Liver (tissue), 9 donors: Measurements from ENCODE around the gene RIOK1. TPM values are rescaled to one million over a fixed set of nuclear protein-coding genes. Genes with fewer than 3 reads are reported as not detected.

Source experiments
- DNase-seq: peaks from one replicate; pipeline ENCODE4 v3.0.0-alpha.2; 2017; ENCODE audit warnings: low spot score
- H3K27ac ChIP-seq, 2 donors: one replicate each; pipeline ENCODE4 v1.7.0; 2013; ENCODE audit warnings: inconsistent platforms in 2 of 2, low read length in 2 of 2, control low read depth in 1 of 2, low read depth in 1 of 2, mild to moderate bottlenecking in 1 of 2
- H3K27me3 ChIP-seq, 4 donors: one replicate each; pipeline versions ENCODE4 v1.6.1 to v1.7.0; 2013; ENCODE audit warnings: low read length in 3 of 4, inconsistent platforms in 1 of 4, mild to moderate bottlenecking in 1 of 4, moderate library complexity in 1 of 4; ENCODE audit not compliant: control insufficient read depth in 4 of 4, insufficient read depth in 4 of 4
- H3K36me3 ChIP-seq, 4 donors: one replicate each; pipeline versions ENCODE4 v1.6.1 to v1.7.0; 2013; ENCODE audit warnings: low read length in 3 of 4, mild to moderate bottlenecking in 3 of 4, low read depth in 1 of 4, moderate library complexity in 1 of 4; ENCODE audit not compliant: control insufficient read depth in 4 of 4, insufficient read depth in 3 of 4
- H3K4me1 ChIP-seq, 4 donors: one replicate each; pipeline versions ENCODE4 v1.6.1 to v1.7.0; 2013; ENCODE audit warnings: low read length in 3 of 4, mild to moderate bottlenecking in 3 of 4, moderate library complexity in 1 of 4; ENCODE audit not compliant: control insufficient read depth in 4 of 4, insufficient read depth in 4 of 4
- H3K4me3 ChIP-seq, 3 donors: one replicate each; pipeline versions ENCODE4 v1.6.1 to v1.7.0; 2013; ENCODE audit warnings: low read length in 3 of 3, control low read depth in 1 of 3, low read depth in 1 of 3, mild to moderate bottlenecking in 1 of 3
- H3K9ac ChIP-seq, 2 donors: one replicate each; pipeline ENCODE4 v1.7.0; 2013; ENCODE audit warnings: low read length in 2 of 2, mild to moderate bottlenecking in 2 of 2, moderate library complexity in 2 of 2, control low read depth in 1 of 2, low read depth in 1 of 2
- H3K9me3 ChIP-seq, 4 donors: one replicate each; pipeline versions ENCODE4 v1.6.1 to v1.7.0; 2013; ENCODE audit warnings: low read length in 3 of 4; ENCODE audit not compliant: control insufficient read depth in 4 of 4
- ATF3 ChIP-seq: IDR thresholded peaks from 2 replicates; pipeline ENCODE4 v1.6.1; 2016; ENCODE audit warnings: antibody characterized with exemption
- CTCF ChIP-seq: fragments of 150-350 bp; IDR thresholded peaks from 2 replicates; pipeline ENCODE4 v1.5.1; 2017; ENCODE audit warnings: improper control_type of control experiment, low read depth, low read length; ENCODE audit not compliant: missing input control
- EGR1 ChIP-seq, 2 donors: IDR thresholded peaks; 2 replicates each; pipeline ENCODE4 v1.6.1; 2016 to 2018; ENCODE audit warnings: antibody characterized with exemption in 2 of 2, low read depth in 2 of 2
- FOXA1 ChIP-seq: IDR thresholded peaks from 2 replicates; pipeline ENCODE4 v1.6.1; 2016; ENCODE audit warnings: antibody characterized with exemption
- FOXA2 ChIP-seq: IDR thresholded peaks from 2 replicates; pipeline ENCODE4 v1.6.1; 2016; ENCODE audit warnings: antibody characterized with exemption
- GABPA ChIP-seq, 2 donors: IDR thresholded peaks in 1 of 2; conservative IDR thresholded peaks in 1 of 2; 2 replicates each; pipeline ENCODE4 v1.6.1; 2016; ENCODE audit warnings: antibody characterized with exemption in 2 of 2, mild to moderate bottlenecking in 1 of 2, moderate library complexity in 1 of 2
- HNF4A ChIP-seq, 2 donors: conservative IDR thresholded peaks; 2 replicates each; pipeline ENCODE4 v1.6.1; 2016; ENCODE audit warnings: antibody characterized with exemption in 2 of 2, mild to moderate bottlenecking in 2 of 2
- HNF4G ChIP-seq: IDR thresholded peaks from 2 replicates; pipeline ENCODE4 v1.6.1; 2016; ENCODE audit warnings: antibody characterized with exemption
- JUND ChIP-seq, 2 donors: IDR thresholded peaks; 2 replicates each; pipeline ENCODE4 v1.6.1; 2016; ENCODE audit warnings: antibody characterized with exemption in 2 of 2
- MAX ChIP-seq: IDR thresholded peaks from 2 replicates; pipeline ENCODE4 v1.6.1; 2016; ENCODE audit warnings: antibody characterized with exemption
- NR2F2 ChIP-seq: IDR thresholded peaks from 2 replicates; pipeline ENCODE4 v1.6.1; 2016; ENCODE audit warnings: antibody characterized with exemption
- RAD21 ChIP-seq, 2 donors: IDR thresholded peaks; 2 replicates each; pipeline ENCODE4 v1.6.1; 2016; ENCODE audit warnings: antibody characterized with exemption in 2 of 2, mild to moderate bottlenecking in 2 of 2
- REST ChIP-seq: IDR thresholded peaks from 2 replicates; pipeline ENCODE4 v1.6.1; 2016; ENCODE audit warnings: antibody characterized with exemption, mild to moderate bottlenecking
- RXRA ChIP-seq, 2 donors: IDR thresholded peaks; 2 replicates each; pipeline ENCODE4 v1.6.1; 2017 to 2018; ENCODE audit warnings: antibody characterized with exemption in 2 of 2, mild to moderate bottlenecking in 1 of 2
- SP1 ChIP-seq: IDR thresholded peaks from 2 replicates; pipeline ENCODE4 v1.6.1; 2018; ENCODE audit warnings: antibody characterized with exemption, mild to moderate bottlenecking
- TAF1 ChIP-seq: conservative IDR thresholded peaks from 2 replicates; pipeline ENCODE4 v1.6.1; 2016; ENCODE audit warnings: antibody characterized with exemption, mild to moderate bottlenecking
- YY1 ChIP-seq: IDR thresholded peaks from 2 replicates; pipeline ENCODE4 v1.6.1; 2016; ENCODE audit warnings: antibody characterized with exemption, mild to moderate bottlenecking
- ZBTB33 ChIP-seq: IDR thresholded peaks from 2 replicates; pipeline ENCODE4 v1.6.1; 2016; ENCODE audit warnings: antibody characterized with exemption
- WGBS: extraction: QIAGEN DNeasy Blood & Tissue Kit; methylation state at CpG from one replicate; pipeline ENCODE4 v1.1.7; 2013; 5-methylcytosine and 5-hydroxymethylcytosine counted together
- polyA plus RNA-seq, 2 donors: library from polyadenylated mRNA; stranded (reverse) in 1 of 2; unstranded in 1 of 2; fragments of 200-250 nt in 1 of 2; fragments of >200 nt in 1 of 2; fragmentation: Nextera tagmentation in 1 of 2; extraction: Ambion mirVana in 1 of 2; gene quantifications; one replicate each; pipeline versions ENCODE4 v1.2.1 to v1.2.3, GENCODE V29; 2013 to 2015
- total RNA-seq, 2 donors: library from RNA; depleted of rRNA; stranded (reverse); fragments of >200 nt; gene quantifications; one replicate each; pipeline ENCODE4 v1.2.3, GENCODE V29; 2014
- donor health status: healthy.
- donor health status: healthy.
- donor health status: healthy.
- donor health status: healthy.
- donor health status: healthy.

The RIOK1 gene
- total and polyA plus RNA-seq, 4 donors, result 4.8 to 10.0 (median 6.6) TPM

GRCh38 chr6:7409740-7410139, 20.1 kb downstream of the RIOK1 start:
- TF ChIP-seq FOXA1 (no peak), EGR1 (IDR thresholded peaks at IDR 0.05; ENCODE audit: low read depth in 2 of 2) (no peak), FOXA2 (no peak), YY1 (no peak), JUND (IDR thresholded peaks at IDR 0.05) (no peak), HNF4A (conservative IDR thresholded peaks at IDR 0.05) (no peak), ZBTB33 (no peak), MAX (no peak), REST (no peak)
- Histone ChIP-seq H3K4me1 (peaks cover 0 to 2% (median under 1%) of the 10 kb centered on the region in 4 donors), H3K9me3 (no peaks in the 10 kb centered on the region), H3K27ac (no peak overlapping the region), H3K36me3 (peaks cover 10 to 55% (median 37%) of the 10 kb centered on the region in 4 donors), H3K4me3 (no peak overlapping the region), H3K27me3 (no peaks in the 10 kb centered on the region), H3K9ac (no peak overlapping the region)
- 86% methylated on average over 6 of the region's 6 CpGs for WGBS
- no peak for DNase-seq

GRCh38 chr6:7410851-7411250, 21.2 kb downstream of the RIOK1 start:
- no peaks in the 10 kb centered on the region for H3K27me3 ChIP-seq
- no peak for DNase-seq
- no peak overlapping the region for H3K27ac ChIP-seq
- H3K4me3 ChIP-seq, result no peak overlapping the region
- WGBS, result 94% methylated on average over 4 of the region's 4 CpGs
- no peak overlapping the region for H3K9ac ChIP-seq
- H3K36me3 ChIP-seq, result peaks cover 12 to 61% (median 40%) of the 10 kb centered on the region in 4 donors
- no peaks in the 10 kb centered on the region for H3K9me3 ChIP-seq
- TF ChIP-seq RXRA (IDR thresholded peaks at IDR 0.05) (no peak), NR2F2 (no peak), HNF4G (no peak), REST (no peak), GABPA (IDR thresholded peaks at IDR 0.05 in 1 of 2, conservative IDR thresholded peaks at IDR 0.05 in 1 of 2) (no peak), ATF3 (no peak), HNF4A (conservative IDR thresholded peaks at IDR 0.05) (no peak), JUND (IDR thresholded peaks at IDR 0.05) (no peak), CTCF (no peak), ZBTB33 (no peak), EGR1 (IDR thresholded peaks at IDR 0.05; ENCODE audit: low read depth in 2 of 2) (no peak), MAX (no peak), SP1 (no peak), FOXA1 (no peak), YY1 (no peak), RAD21 (IDR thresholded peaks at IDR 0.05) (no peak), TAF1 (no peak)
- no peaks in the 10 kb centered on the region for H3K4me1 ChIP-seq
